GM12872 (cell line): Measurements from ENCODE around the gene DMBX1.

Experiments used
- TF ChIP-seq, protein P1 (sequence below): IDR thresholded peaks from 3 replicates; pipeline ENCODE4 v1.5.1; 2011; ENCODE audit warnings: low read depth, mild to moderate bottlenecking, low read length, moderate library complexity; ENCODE audit not compliant: insufficient read depth

The DMBX1 gene

GRCh38 chr1:46492269-46492853, 2.7 kb downstream of the DMBX1 start:
- TF ChIP-seq, protein P1, sequence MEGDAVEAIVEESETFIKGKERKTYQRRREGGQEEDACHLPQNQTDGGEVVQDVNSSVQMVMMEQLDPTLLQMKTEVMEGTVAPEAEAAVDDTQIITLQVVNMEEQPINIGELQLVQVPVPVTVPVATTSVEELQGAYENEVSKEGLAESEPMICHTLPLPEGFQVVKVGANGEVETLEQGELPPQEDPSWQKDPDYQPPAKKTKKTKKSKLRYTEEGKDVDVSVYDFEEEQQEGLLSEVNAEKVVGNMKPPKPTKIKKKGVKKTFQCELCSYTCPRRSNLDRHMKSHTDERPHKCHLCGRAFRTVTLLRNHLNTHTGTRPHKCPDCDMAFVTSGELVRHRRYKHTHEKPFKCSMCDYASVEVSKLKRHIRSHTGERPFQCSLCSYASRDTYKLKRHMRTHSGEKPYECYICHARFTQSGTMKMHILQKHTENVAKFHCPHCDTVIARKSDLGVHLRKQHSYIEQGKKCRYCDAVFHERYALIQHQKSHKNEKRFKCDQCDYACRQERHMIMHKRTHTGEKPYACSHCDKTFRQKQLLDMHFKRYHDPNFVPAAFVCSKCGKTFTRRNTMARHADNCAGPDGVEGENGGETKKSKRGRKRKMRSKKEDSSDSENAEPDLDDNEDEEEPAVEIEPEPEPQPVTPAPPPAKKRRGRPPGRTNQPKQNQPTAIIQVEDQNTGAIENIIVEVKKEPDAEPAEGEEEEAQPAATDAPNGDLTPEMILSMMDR = no peak

DNA sequence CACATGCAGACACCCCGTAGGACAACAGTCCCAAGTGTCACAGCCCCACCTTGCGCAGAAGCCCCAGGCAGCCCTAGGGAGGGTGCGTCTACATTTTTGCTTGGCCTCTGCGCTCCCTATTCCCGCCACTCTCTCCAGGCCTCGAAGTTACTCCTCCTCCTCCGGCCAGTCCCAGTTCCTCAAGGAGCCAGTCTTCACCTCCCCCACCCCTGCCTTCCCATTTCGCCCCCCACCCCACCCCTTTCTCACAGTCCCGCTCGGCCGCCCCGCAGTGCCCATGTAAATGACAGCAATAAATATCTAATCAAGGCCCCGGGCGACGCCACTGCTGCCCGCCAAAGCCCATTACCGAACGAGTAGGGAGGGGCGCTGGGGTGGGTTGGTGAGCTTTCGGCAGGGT, 3.2 kb downstream of the DMBX1 start:
- TF ChIP-seq, protein P1 = no peak

- TF ChIP-seq, protein P1 = no peak
These were observed 3.8 kb downstream of the DMBX1 start for GRCh38 chr1:46493316-46494032.

GRCh38 chr1:46494910-46495309, 5.3 kb downstream of the DMBX1 start:
- TF ChIP-seq, protein P1 = no peak

GRCh38 chr1:46495778-46496177, 6.1 kb downstream of the DMBX1 start:
- TF ChIP-seq, protein P1 = no peak

DNA sequence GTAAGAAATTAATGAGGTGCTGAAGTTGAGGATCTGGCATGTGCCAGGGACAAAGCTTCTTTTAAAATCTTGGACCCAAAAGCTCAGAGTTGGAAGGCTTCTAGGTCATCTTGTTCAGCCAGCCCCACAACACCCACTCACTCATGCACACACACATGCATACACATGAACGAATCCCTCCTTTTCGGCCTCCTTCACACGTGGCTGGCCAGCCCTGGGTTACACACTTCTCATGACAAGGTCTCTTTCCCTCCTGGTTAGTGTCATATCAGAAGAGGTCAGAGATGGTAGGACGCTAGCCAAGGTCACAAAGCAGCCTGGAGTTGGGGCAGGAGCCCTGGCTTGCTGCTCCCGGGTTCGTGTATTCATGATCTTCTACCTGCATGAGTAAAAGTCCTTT, 6.9 kb downstream of the DMBX1 start:
- TF ChIP-seq, protein P1 = no peak

DNA sequence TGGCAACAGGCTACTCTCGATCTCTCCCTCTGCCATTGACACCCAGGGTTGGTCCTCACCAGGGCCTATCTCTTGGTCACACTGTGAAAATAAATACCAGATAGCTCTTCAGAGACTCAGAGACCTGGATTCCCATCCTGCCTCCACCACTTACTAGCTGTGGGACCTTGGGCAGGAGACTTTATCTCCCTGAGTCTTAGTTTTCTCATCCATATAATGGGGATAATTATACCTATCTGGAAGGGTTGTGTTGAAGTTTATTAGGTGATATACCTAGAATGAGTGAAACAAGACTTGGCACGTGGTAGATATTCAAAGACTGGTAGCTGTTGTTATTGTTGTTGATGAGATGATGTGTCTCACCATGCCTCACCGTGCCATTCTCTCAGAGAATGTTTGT, 7.4 kb downstream of the DMBX1 start:
- TF ChIP-seq, protein P1 = no peak
